GM19467 (cell line): ENCODE results near the gene ME3.

Experiments used
- ATAC-seq: cut with Tn5 transposase; IDR thresholded peaks from one replicate; pipeline ENCODE4 v1.9.1; 2021; ENCODE audit warnings: mild to moderate bottlenecking, moderate library complexity; ENCODE audit not compliant: unreplicated experiment

Gene ME3

GRCh38 chr11:86397351-86397750, 275.1 kb downstream of the ME3 start:
- no peak for ATAC-seq

- ATAC-seq: no peak
Observed at GRCh38 chr11:86396396-86396795, 276.0 kb downstream of the ME3 start.

- no peak for ATAC-seq
Observed at GRCh38 chr11:86395061-86395551, 277.3 kb downstream of the ME3 start.
